Dedifferentiated amniotic fluid mesenchymal stem cell (primary cell): Measurements from ENCODE around the gene TMEM42.

ENCODE experiments used
- DNase-seq: peaks from one replicate; pipeline ENCODE4 v3.0.0-alpha.2; 2016; ENCODE audit errors: extremely low spot score

Gene TMEM42

GRCh38 chr3:44910693-44911092 lies 49.0 kb downstream of the TMEM42 start:
- DNase-seq = no peak

GRCh38 chr3:44913868-44914468 lies 52.3 kb downstream of the TMEM42 start:
- DNase-seq = peak; percentile 58

- DNase-seq = no peak
Observed at GRCh38 chr3:44914936-44915335, 53.2 kb downstream of the TMEM42 start.
